Measurements from ENCODE around the gene PCDHGA1.

PCDHGA1 gene

GRCh38 chr5:141512390-141512910, 182.1 kb downstream of the PCDHGA1 start:
- peak; percentile 69 to 84 for DNase-seq (ENCODE audit: low read depth in 1 of 2, low spot score in 1 of 2)

- no peak for DNase-seq (ENCODE audit: low read depth in 1 of 2, low spot score in 1 of 2)
Measured at GRCh38 chr5:141512911-141513626, 182.8 kb downstream of the PCDHGA1 start.

- DNase-seq (ENCODE audit: low read depth in 1 of 2, low spot score in 1 of 2), result peak in 1 of 2 donors; percentile 34
Measured at GRCh38 chr5:141513627-141514329, 183.5 kb downstream of the PCDHGA1 start.

GRCh38 chr5:141514330-141515133, 184.2 kb downstream of the PCDHGA1 start:
- DNase-seq (ENCODE audit: low read depth in 1 of 2, low spot score in 1 of 2), result no peak

- DNase-seq (ENCODE audit: low read depth in 1 of 2, low spot score in 1 of 2), result no peak
Measured at GRCh38 chr5:141515141-141515540, 184.8 kb downstream of the PCDHGA1 start.

- DNase-seq (ENCODE audit: low read depth in 1 of 2, low spot score in 1 of 2), result no peak
Measured at GRCh38 chr5:141515946-141516671, 185.8 kb downstream of the PCDHGA1 start.

- DNase-seq (ENCODE audit: low read depth in 1 of 2, low spot score in 1 of 2), result no peak
Measured at GRCh38 chr5:141516672-141517025, 186.3 kb downstream of the PCDHGA1 start.

GRCh38 chr5:141517312-141517711, 187.0 kb downstream of the PCDHGA1 start:
- no peak for DNase-seq (ENCODE audit: low read depth in 1 of 2, low spot score in 1 of 2)

- DNase-seq (ENCODE audit: low read depth in 1 of 2, low spot score in 1 of 2), result no peak
Measured at GRCh38 chr5:141517880-141518617, 187.7 kb downstream of the PCDHGA1 start.

- DNase-seq (ENCODE audit: low read depth in 1 of 2, low spot score in 1 of 2), result no peak
Measured at GRCh38 chr5:141518618-141519015, 188.3 kb downstream of the PCDHGA1 start.

- no peak for DNase-seq (ENCODE audit: low read depth in 1 of 2, low spot score in 1 of 2)
Measured at GRCh38 chr5:141519605-141520565, 189.6 kb downstream of the PCDHGA1 start.

- DNase-seq (ENCODE audit: low read depth in 1 of 2, low spot score in 1 of 2), result no peak
Measured at GRCh38 chr5:141521244-141521781, 191.0 kb downstream of the PCDHGA1 start.

- no peak for DNase-seq (ENCODE audit: low read depth in 1 of 2, low spot score in 1 of 2)
Measured at GRCh38 chr5:141522301-141522700, 192.0 kb downstream of the PCDHGA1 start.

- DNase-seq (ENCODE audit: low read depth in 1 of 2, low spot score in 1 of 2), result no peak
Measured at GRCh38 chr5:141523991-141524390, 193.7 kb downstream of the PCDHGA1 start.

- no peak for DNase-seq (ENCODE audit: low read depth in 1 of 2, low spot score in 1 of 2)
Measured at GRCh38 chr5:141524604-141525597, 194.6 kb downstream of the PCDHGA1 start.

- DNase-seq (ENCODE audit: low read depth in 1 of 2, low spot score in 1 of 2), result no peak
Measured at GRCh38 chr5:141525653-141526052, 195.3 kb downstream of the PCDHGA1 start.

- no peak for DNase-seq (ENCODE audit: low read depth in 1 of 2, low spot score in 1 of 2)
Measured at GRCh38 chr5:141527426-141527825, 197.1 kb downstream of the PCDHGA1 start.
